GM21515 (cell line): ENCODE results near the gene TECTA.
"Not testable (repeated sequence)": the region's sequence is repeated elsewhere in the genome, so short reads cannot be mapped to it uniquely, and the experiment has no call there.

Experiments used
- ATAC-seq: cut with Tn5 transposase; IDR thresholded peaks from one replicate; pipeline ENCODE4 v1.9.1; 2021; ENCODE audit not compliant: unreplicated experiment

Gene TECTA

GRCh38 chr11:121091492-121092152 is 9.4 kb upstream of the TECTA start:
- no peak for ATAC-seq

- no peak for ATAC-seq
Measured at GRCh38 chr11:121095561-121095960, 5.5 kb upstream of the TECTA start.

GRCh38 chr11:121099364-121099763 is 1.7 kb upstream of the TECTA start:
- no peak for ATAC-seq

- no peak for ATAC-seq
Measured at GRCh38 chr11:121099885-121100284, 1.2 kb upstream of the TECTA start.

- ATAC-seq: no peak
Measured at GRCh38 chr11:121104312-121104762, 3.3 kb downstream of the TECTA start.

GRCh38 chr11:121105063-121105480 is 4.0 kb downstream of the TECTA start:
- ATAC-seq: no peak

GRCh38 chr11:121105481-121106195 is 4.6 kb downstream of the TECTA start:
- ATAC-seq: no peak

- ATAC-seq: no peak
Measured at GRCh38 chr11:121106812-121107211, 5.8 kb downstream of the TECTA start.

- no peak for ATAC-seq
Measured at GRCh38 chr11:121108413-121108812, 7.4 kb downstream of the TECTA start.

GRCh38 chr11:121109471-121109870 is 8.4 kb downstream of the TECTA start:
- ATAC-seq: no peak

- ATAC-seq: no peak
Measured at GRCh38 chr11:121109916-121110586, 9.0 kb downstream of the TECTA start.

- no peak for ATAC-seq
Measured at GRCh38 chr11:121110871-121111724, 10.1 kb downstream of the TECTA start.

- no peak for ATAC-seq
Measured at GRCh38 chr11:121112498-121113455, 11.7 kb downstream of the TECTA start.

- ATAC-seq: no peak
Measured at GRCh38 chr11:121113611-121114010, 12.6 kb downstream of the TECTA start.

- ATAC-seq: not testable (repeated sequence)
Measured at GRCh38 chr11:121115024-121115423, 14.0 kb downstream of the TECTA start.

- no peak for ATAC-seq
Measured at GRCh38 chr11:121117788-121118187, 16.7 kb downstream of the TECTA start.

- ATAC-seq: no peak
Measured at GRCh38 chr11:121119440-121119839, 18.4 kb downstream of the TECTA start.

GRCh38 chr11:121122328-121122727 is 21.3 kb downstream of the TECTA start:
- ATAC-seq: no peak

GRCh38 chr11:121123496-121124069 is 22.5 kb downstream of the TECTA start:
- ATAC-seq: no peak

GRCh38 chr11:121127809-121128208 is 26.8 kb downstream of the TECTA start:
- no peak for ATAC-seq
